Measurements from ENCODE around the gene TMEM263.

TMEM263 gene

GRCh38 chr12:106924268-106924861 lies 31.3 kb upstream of the TMEM263 start:
- TF ChIP-seq CTCF (conservative IDR thresholded peaks at IDR 0.05; ENCODE audit: low read length) = no peak
- H3K4me3 ChIP-seq (ENCODE audit: low read length) = no peak overlapping the region
- no peak for DNase-seq (ENCODE audit: low read depth)

GRCh38 chr12:106926657-106927056 lies 29.1 kb upstream of the TMEM263 start:
- no peak overlapping the region for H3K4me3 ChIP-seq (ENCODE audit: low read length)
- no peak for TF ChIP-seq CTCF (conservative IDR thresholded peaks at IDR 0.05; ENCODE audit: low read length)
- no peak for DNase-seq (ENCODE audit: low read depth)

- no peak for DNase-seq (ENCODE audit: low read depth)
- no peak for TF ChIP-seq CTCF (conservative IDR thresholded peaks at IDR 0.05; ENCODE audit: low read length)
- no peak overlapping the region for H3K4me3 ChIP-seq (ENCODE audit: low read length)
Observed at GRCh38 chr12:106934277-106934676, 21.4 kb upstream of the TMEM263 start.

GRCh38 chr12:106941481-106942156 lies 14.1 kb upstream of the TMEM263 start:
- no peak for DNase-seq (ENCODE audit: low read depth)
- TF ChIP-seq CTCF (conservative IDR thresholded peaks at IDR 0.05; ENCODE audit: low read length) = no peak
- no peak overlapping the region for H3K4me3 ChIP-seq (ENCODE audit: low read length)

GRCh38 chr12:106942775-106943174 lies 12.9 kb upstream of the TMEM263 start:
- no peak overlapping the region for H3K4me3 ChIP-seq (ENCODE audit: low read length)
- no peak for DNase-seq (ENCODE audit: low read depth)
- no peak for TF ChIP-seq CTCF (conservative IDR thresholded peaks at IDR 0.05; ENCODE audit: low read length)

- no peak for DNase-seq (ENCODE audit: low read depth)
- H3K4me3 ChIP-seq (ENCODE audit: low read length) = no peak overlapping the region
- TF ChIP-seq CTCF (conservative IDR thresholded peaks at IDR 0.05; ENCODE audit: low read length) = no peak
Observed at GRCh38 chr12:106945261-106945851, 10.4 kb upstream of the TMEM263 start.

- no peak for DNase-seq (ENCODE audit: low read depth)
- no peak overlapping the region for H3K4me3 ChIP-seq (ENCODE audit: low read length)
- no peak for TF ChIP-seq CTCF (conservative IDR thresholded peaks at IDR 0.05; ENCODE audit: low read length)
Observed at GRCh38 chr12:106947461-106947860, 8.2 kb upstream of the TMEM263 start.

Measured in AG10803 (cell line).